ENCODE measurements around the gene TIPIN. TPM values are rescaled to one million over a fixed set of nuclear protein-coding genes. Genes with fewer than 3 reads are reported as not detected.

The TIPIN gene
- total RNA-seq, 1 experiment from 2014 or later = 22.2 TPM

Other genes starting within 250 kb of the TIPIN start
- gene MEGF11, start 102.9 kb downstream of the TIPIN start, total RNA-seq (2021) = 2.7 to 3.3 TPM (median 2.7 TPM) in 3 replicates
- 32.8 to 35.4 TPM (median 32.9 TPM) in 3 replicates for gene DIS3L, start 63.1 kb downstream of the TIPIN start, total RNA-seq (2021)
- 89.5 to 93.0 TPM (median 90.4 TPM) in 3 replicates for gene MAP2K1, start 30.2 kb upstream of the TIPIN start, total RNA-seq (2021)
- 21.1 to 28.7 TPM (median 24.0 TPM) in 3 replicates for gene SNAPC5, start 141.1 kb upstream of the TIPIN start, total RNA-seq (2021)
- gene RPL4, start 148.2 kb upstream of the TIPIN start, total RNA-seq (2021) = 3,648 to 4,125 TPM (median 4,060 TPM) in 3 replicates
- gene ZWILCH, start 148.6 kb upstream of the TIPIN start, total RNA-seq (2021) = 41.1 to 50.2 TPM (median 46.6 TPM) in 3 replicates
- 2.2 to 3.2 TPM (median 3.0 TPM) in 3 replicates for gene LCTL, start 209.3 kb upstream of the TIPIN start, total RNA-seq (2021)